B cell (primary cell): ENCODE results near the gene PLCD3. TPM values are rescaled to one million over a fixed set of nuclear protein-coding genes. Genes with fewer than 3 reads are reported as not detected.

Source experiments
- ATAC-seq: fragments of 200-7000 bp; cut with Tn5 transposase; one replicate; pipeline ENCODE4 v1.10.0; 2021; ENCODE audit warnings: low read depth, mild to moderate bottlenecking, moderate number of reproducible peaks, moderate library complexity
- CTCF ChIA-PET: fragments of 350-600 bp; sonication (Branson Sonifier 250); formaldehyde crosslinking; loops from one replicate; lab custom pipeline; 2021; ENCODE audit warnings: antibody characterized with exemption, inconsistent platforms; lab: Charles Lee
- POLR2A ChIA-PET: fragments of 350-600 bp; sonication (Branson Sonifier 250); formaldehyde crosslinking; loops from one replicate; lab custom pipeline; 2021; ENCODE audit warnings: antibody characterized with exemption; lab: Charles Lee
- DNase-seq: peaks from one replicate; pipeline ENCODE4 v3.0.0; 2013
- H2AFZ ChIP-seq: 2 replicates; pipeline ENCODE4 v1.6.1; 2012; ENCODE audit warnings: mild to moderate bottlenecking, low read depth, low read length; ENCODE audit not compliant: insufficient read depth, poor library complexity, severe bottlenecking
- H3K27ac ChIP-seq, 2 donors: 1 replicate in 1 of 2; 2 replicates in 1 of 2; pipeline ENCODE4 v1.5.1; 2012 to 2013; ENCODE audit warnings: low read length in 2 of 2, mild to moderate bottlenecking in 2 of 2, moderate library complexity in 1 of 2
- H3K27me3 ChIP-seq, 4 experiments: fragments of 200-600 bp in 1 of 4; sonication (generic) in 1 of 4; replicated peaks in 1 of 4; 1 replicate in 2 of 4; 2 replicates in 2 of 4; pipeline versions ENCODE4 v1.6.1 to v1.7.0; 2013 to 2016; ENCODE audit warnings: low read length in 3 of 4, mild to moderate bottlenecking in 2 of 4, mixed read lengths in 1 of 4, moderate library complexity in 1 of 4; ENCODE audit not compliant: insufficient read depth in 4 of 4, control insufficient read depth in 3 of 4; ENCODE audit errors: control extremely low read depth in 1 of 4
- H3K36me3 ChIP-seq, 2 experiments: replicated peaks in 1 of 2; 1 replicate in 1 of 2; 2 replicates in 1 of 2; pipeline versions ENCODE4 v1.6.1 to v1.7.1; 2013; ENCODE audit warnings: low read length in 1 of 2; ENCODE audit not compliant: insufficient read depth in 2 of 2, control insufficient read depth in 1 of 2; ENCODE audit errors: control extremely low read depth in 1 of 2, extremely low read depth in 1 of 2
- H3K4me1 ChIP-seq, 2 donors: fragments of 200-600 bp in 1 of 2; sonication (generic) in 1 of 2; 1 replicate in 1 of 2; 2 replicates in 1 of 2; pipeline versions ENCODE4 v1.5.1 to v1.6.1; 2013 to 2017; ENCODE audit warnings: low read length in 2 of 2; ENCODE audit not compliant: control insufficient read depth in 2 of 2, insufficient read depth in 2 of 2
- H3K4me2 ChIP-seq: replicated peaks from 2 replicates; pipeline ENCODE3; 2012; ENCODE audit warnings: mild to moderate bottlenecking, low read depth, low read length; ENCODE audit not compliant: poor library complexity, severe bottlenecking
- H3K4me3 ChIP-seq, 5 experiments: fragments of 200-600 bp in 1 of 5; sonication (generic) in 1 of 5; 1 replicate in 3 of 5; 2 replicates in 2 of 5; pipeline versions ENCODE4 v1.5.1 to v1.7.0; 2011 to 2016; ENCODE audit warnings: low read length in 4 of 5, mild to moderate bottlenecking in 4 of 5, low read depth in 2 of 5, control low read depth in 1 of 5, moderate library complexity in 1 of 5; ENCODE audit not compliant: insufficient read depth in 1 of 5; ENCODE audit errors: control extremely low read depth in 1 of 5, extremely low read depth in 1 of 5
- H3K79me2 ChIP-seq: fragments of 200-600 bp; sonication (generic); one replicate; pipeline ENCODE4 v1.6.0; 2016; ENCODE audit warnings: low read length; ENCODE audit not compliant: control insufficient read depth, insufficient read depth
- H3K9ac ChIP-seq: fragments of 200-600 bp; sonication (generic); 2 replicates; pipeline ENCODE4 v1.6.1; 2017; ENCODE audit warnings: mild to moderate bottlenecking, low read length, moderate library complexity
- H3K9me3 ChIP-seq, 3 donors: one replicate each; pipeline versions ENCODE4 v1.6.1 to v1.7.1; 2013; ENCODE audit warnings: low read length in 2 of 3; ENCODE audit not compliant: control insufficient read depth in 2 of 3, insufficient read depth in 1 of 3; ENCODE audit errors: control extremely low read depth in 1 of 3
- H4K20me1 ChIP-seq: 2 replicates; pipeline ENCODE4 v1.6.0; 2012; ENCODE audit warnings: mild to moderate bottlenecking, low read length; ENCODE audit not compliant: insufficient read depth, control insufficient read depth, poor library complexity, severe bottlenecking
- H3K27ac Mint-ChIP-seq: one replicate; pipeline ENCODE4 v1.8.0; 2021; ENCODE audit warnings: mixed read lengths
- H3K27me3 Mint-ChIP-seq: one replicate; pipeline ENCODE4 v1.8.0; 2021; ENCODE audit warnings: mixed read lengths
- H3K4me1 Mint-ChIP-seq: one replicate; pipeline ENCODE4 v1.8.0; 2021; ENCODE audit warnings: mixed read lengths
- H3K4me3 Mint-ChIP-seq: one replicate; pipeline ENCODE4 v1.8.0; 2021; ENCODE audit warnings: mixed read lengths
- H3K9me3 Mint-ChIP-seq: one replicate; pipeline ENCODE4 v1.8.0; 2022; ENCODE audit warnings: mixed read lengths; ENCODE audit not compliant: insufficient read depth
- CTCF ChIP-seq: fragments of 200-600 bp; IDR thresholded peaks from one replicate; pipeline ENCODE4 v1.8.0; 2022; ENCODE audit warnings: antibody characterized with exemption, mild to moderate bottlenecking
- EZH2 ChIP-seq: IDR thresholded peaks from 2 replicates; pipeline ENCODE4 v1.6.1; 2012; ENCODE audit warnings: borderline replicate concordance, low read depth, mild to moderate bottlenecking, moderate library complexity, low read length; ENCODE audit not compliant: insufficient read depth, poor library complexity, severe bottlenecking
- WGBS: methylation state at CpG from one replicate; pipeline ENCODE4 v1.1.5; 2013; ENCODE audit warnings: missing lambda C conversion rate; ENCODE audit not compliant: insufficient coverage; 5-methylcytosine and 5-hydroxymethylcytosine counted together
- intact Hi-C: fragments of 100-400 bp; cut with micrococcal nuclease; formaldehyde crosslinking; loops from one replicate; pipeline ENCODE4 v1.10.0; 2022
- polyA plus RNA-seq: library from polyadenylated mRNA; depleted of rRNA; stranded (reverse); fragments of >200 nt; gene quantifications from 2 replicates; pipeline ENCODE4 v1.2.3, GENCODE V29; 2012
- total RNA-seq, 2 donors: library from RNA; stranded (reverse); fragments of 120-200 nt in 1 of 2; gene quantifications; 1 replicate in 1 of 2; 2 replicates in 1 of 2; pipeline versions ENCODE4 v1.2.3 to v1.2.4, GENCODE V29; 2013 to 2022

The PLCD3 gene
- total and polyA plus RNA-seq, 2 donors (not counting 1 experiment from before 2014, with no cell fraction given): 0.54 to 2.2 TPM

GRCh38 chr17:45161288-45162024 lies 29.1 kb upstream of the PLCD3 start, which contains the start of gene HEXIM2:
HEXIM2 (plus strand) TSS chr17:45161875; CDS start chr17:45162794, 919 bp downstream.
- Histone ChIP-seq H3K4me3 (peak within 1 kb of the TSS; percentile 64 to 98 (median 92)), H2AFZ (peak within 1 kb of the TSS; percentile 76)

More at GRCh38 chr17:45161288-45162024, 29.1 kb upstream of the PLCD3 start, which contains the start of gene HEXIM2:
- Mint-ChIP-seq H3K27ac (peak within 1 kb of the TSS; percentile 97), H3K27me3 (no peaks in the 10 kb centered on the region), H3K4me3 (peak within 1 kb of the TSS; percentile 95), H3K4me1 (peaks cover 35% of the 10 kb centered on the region), H3K9me3 (no peaks in the 10 kb centered on the region)
- CTCF ChIA-PET: interaction anchor here (0.6 to 10.5 kb wide), 13 partner anchors 11 to 1344 kb away, joined by 3 to 198 read pairs (median 3); partner anchors contain the start of genes ACBD4 and HEXIM1
- Histone ChIP-seq H3K9ac (peak within 1 kb of the TSS; percentile 91), H3K36me3 (peaks cover 0 to 5% of the 10 kb centered on the region in 2 experiments), H3K4me1 (peaks cover 19 to 28% of the 10 kb centered on the region in 2 donors), H4K20me1 (no peaks in the 10 kb centered on the region), H3K4me2 (peak within 1 kb of the TSS; percentile 82), H3K27me3 (no peaks in the 10 kb centered on the region), H3K9me3 (no peaks in the 10 kb centered on the region), H3K79me2 (peaks cover 55% of the 10 kb centered on the region), H3K27ac (peak within 1 kb of the TSS; percentile 98)
- under 1% methylated on average over 41 of the region's 53 CpGs for WGBS
- ATAC-seq (peak; percentile 93), DNase-seq (peak; percentile 100)
- intact Hi-C loops: loop anchor here (1.0 kb wide), 6 partner anchors 11 to 156 kb away; partner anchors contain the start of genes ACBD4, HEXIM1, MAP3K14 and NMT1
- POLR2A ChIA-PET: interaction anchor here (0.6 to 6.9 kb wide), 12 partner anchors 11 to 330 kb away, joined by 3 to 246 read pairs (median 6); partner anchors contain the start of genes ACBD4, HEXIM1, MAP3K14 and NMT1
- TF ChIP-seq EZH2 (no peak), CTCF (no peak)
